Bone marrow (tissue), 2 donors: Measurements from ENCODE around the gene MYO7A.
A peak's percentile ranks its signal among the peaks of the same experiment; 100 is the strongest.

Experiments used
- DNase-seq, 2 donors: peaks; one replicate each; lab custom pipeline; 2025; lab: John Stamatoyannopoulos, UW

Gene MYO7A

GRCh38 chr11:77127920-77128691 is at the start of gene MYO7A:
Gene MYO7A, plus strand, starts transcription at chr11:77128246. Its CDS starts 2,389 bp downstream, at chr11:77130635.
- DNase-seq, result no peak

GRCh38 chr11:77079666-77080065 is 48.4 kb upstream of the MYO7A start:
- no peak for DNase-seq

GRCh38 chr11:77080643-77081210 is 47.3 kb upstream of the MYO7A start:
- no peak for DNase-seq

GRCh38 chr11:77081381-77081851 is 46.6 kb upstream of the MYO7A start:
- no peak for DNase-seq

- DNase-seq, result no peak
These were observed 45.8 kb upstream of the MYO7A start for GRCh38 chr11:77081976-77082836.

GRCh38 chr11:77082838-77083565 is 45.0 kb upstream of the MYO7A start:
- DNase-seq, result peak in 1 of 2 donors; percentile 41

GRCh38 chr11:77083566-77084245 is 44.3 kb upstream of the MYO7A start:
- DNase-seq, result no peak

GRCh38 chr11:77084581-77085191 is 43.4 kb upstream of the MYO7A start:
- DNase-seq, result no peak

GRCh38 chr11:77085652-77086051 is 42.4 kb upstream of the MYO7A start:
- DNase-seq, result no peak

- no peak for DNase-seq
These were observed 41.2 kb upstream of the MYO7A start for GRCh38 chr11:77086521-77087472.

- DNase-seq, result no peak
These were observed 40.3 kb upstream of the MYO7A start for GRCh38 chr11:77087723-77088225.

GRCh38 chr11:77088236-77089003 is 39.6 kb upstream of the MYO7A start:
- DNase-seq, result no peak

- DNase-seq, result no peak
These were observed 39.0 kb upstream of the MYO7A start for GRCh38 chr11:77089004-77089545.

- no peak for DNase-seq
These were observed 38.0 kb upstream of the MYO7A start for GRCh38 chr11:77090046-77090372.

- no peak for DNase-seq
These were observed 37.5 kb upstream of the MYO7A start for GRCh38 chr11:77090373-77091111.

- peak in 1 of 2 donors; percentile 66 for DNase-seq
These were observed 36.7 kb upstream of the MYO7A start for GRCh38 chr11:77091146-77091940.

- DNase-seq, result no peak
These were observed 35.7 kb upstream of the MYO7A start for GRCh38 chr11:77092382-77092781.
